ENCODE data around the gene RNF113B. TPM values are rescaled to one million over a fixed set of nuclear protein-coding genes. Genes with fewer than 3 reads are reported as not detected.

RNF113B gene
- polyA plus RNA-seq, 2 of the 4 experiments (the other 2 are of a cell fraction) = not detected

DNA sequence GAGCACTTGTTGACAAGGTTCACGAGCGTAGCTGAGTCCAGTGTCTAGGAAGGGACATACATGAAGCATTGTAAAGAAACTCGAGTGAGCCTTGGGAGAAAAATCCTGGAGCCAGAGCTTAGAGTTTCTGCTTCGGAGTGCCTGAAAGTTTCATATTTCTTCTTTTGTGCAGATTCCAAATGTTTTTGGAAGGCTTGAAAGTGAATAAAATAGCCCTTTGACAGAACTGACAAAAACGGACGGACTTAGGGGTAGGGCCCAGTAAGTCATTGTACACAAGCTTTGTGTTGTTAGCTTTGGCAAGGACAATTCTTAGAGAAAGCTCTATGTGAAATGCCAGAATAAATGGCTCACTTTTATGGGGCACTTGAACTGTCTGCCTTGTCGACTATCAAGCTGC is 2.8 kb downstream of the RNF113B start:
- DNase-seq (ENCODE audit: low read depth in 1 of 2, low spot score in 1 of 2) (no peak), FAIRE-seq (no peak), ATAC-seq (no peak)
- Histone ChIP-seq H3K4me1 (peaks cover 23% of the 10 kb centered on the region), H3K4me2 (no peak overlapping the region; the same call in 2 of the 3 replicates), H3K4me3 (no peak overlapping the region), H3K9me3 (no peaks in the 10 kb centered on the region), H3K27ac (peak overlapping the region; percentile 11 to 73; a peak in 2 of 6 replicates)
- whole genome bisulfite sequencing (ENCODE audit: missing lambda C conversion rate) = 92% methylated on average over 7 of the region's 7 CpGs
- CTCF ChIA-PET = interaction anchor here (2.0 kb wide), 1 partner anchor 326 kb away, joined by 4 read pairs; no protein-coding TSS in a partner anchor
- POLR2A ChIA-PET = no interaction called here
- TF ChIP-seq, protein P1, sequence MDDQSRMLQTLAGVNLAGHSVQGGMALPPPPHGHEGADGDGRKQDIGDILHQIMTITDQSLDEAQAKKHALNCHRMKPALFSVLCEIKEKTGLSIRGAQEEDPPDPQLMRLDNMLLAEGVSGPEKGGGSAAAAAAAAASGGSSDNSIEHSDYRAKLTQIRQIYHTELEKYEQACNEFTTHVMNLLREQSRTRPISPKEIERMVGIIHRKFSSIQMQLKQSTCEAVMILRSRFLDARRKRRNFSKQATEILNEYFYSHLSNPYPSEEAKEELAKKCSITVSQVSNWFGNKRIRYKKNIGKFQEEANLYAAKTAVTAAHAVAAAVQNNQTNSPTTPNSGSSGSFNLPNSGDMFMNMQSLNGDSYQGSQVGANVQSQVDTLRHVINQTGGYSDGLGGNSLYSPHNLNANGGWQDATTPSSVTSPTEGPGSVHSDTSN (IDR thresholded peaks at IDR 0.05) = no peak
- TF ChIP-seq FOSL2 (IDR thresholded peaks at IDR 0.05) (no peak), FOSL2 (CRISPR knock-in tag; IDR thresholded peaks at IDR 0.05) (no peak), RCOR1 (IDR thresholded peaks at IDR 0.05; ENCODE audit: low read depth, low read length) (no peak), NFE2L2 (conservative IDR thresholded peaks at IDR 0.05; ENCODE audit: low read length) (no peak), EHF (CRISPR knock-in tag; IDR thresholded peaks at IDR 0.05) (no peak), FOXS1 (CRISPR knock-in tag; IDR thresholded peaks at IDR 0.05) (no peak), HOXB13 (CRISPR knock-in tag; IDR thresholded peaks at IDR 0.05; ENCODE audit: low read depth) (no peak), GATA3 (IDR thresholded peaks at IDR 0.05; ENCODE audit: borderline replicate concordance) (no peak), HOXB5 (CRISPR knock-in tag; IDR thresholded peaks at IDR 0.05) (no peak), CHD2 (IDR thresholded peaks at IDR 0.05; ENCODE audit: low read length, partially characterized antibody) (no peak), CEBPB (IDR thresholded peaks at IDR 0.05) (no peak)

DNA sequence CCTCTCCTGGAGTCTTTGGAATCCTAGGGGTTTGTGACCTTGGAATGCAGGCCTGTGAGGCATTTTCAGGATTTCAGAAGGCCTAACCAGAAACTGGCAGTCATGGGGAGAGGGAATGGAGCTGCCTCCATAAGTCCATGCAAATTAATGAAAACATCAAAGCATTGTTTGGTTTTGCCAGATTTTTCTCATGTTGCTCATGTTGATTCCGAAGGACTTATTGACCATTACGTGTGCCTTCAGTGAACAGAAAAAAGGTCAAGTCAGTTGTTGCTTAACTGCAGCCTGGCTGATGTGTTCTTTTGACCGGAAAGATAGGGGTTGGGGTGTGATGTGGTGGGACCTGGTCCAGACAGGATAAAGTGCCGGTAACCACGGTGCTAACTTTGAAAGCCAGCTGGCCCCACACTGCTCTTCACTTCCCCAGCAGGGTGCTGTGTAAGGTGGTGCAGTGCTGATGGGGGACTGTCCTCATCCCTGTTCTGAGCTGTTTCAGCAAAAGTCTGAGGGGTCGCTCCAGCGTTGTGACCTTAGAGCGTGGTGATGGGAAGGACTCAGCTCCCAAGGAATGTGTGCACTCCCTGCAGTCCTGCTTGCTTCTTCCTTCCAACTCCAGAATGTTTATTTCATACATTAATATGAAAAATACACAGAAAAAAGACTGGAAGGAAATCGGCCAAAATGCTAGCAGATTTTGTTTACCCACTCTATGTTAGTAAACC is 3.5 kb downstream of the RNF113B start:
- peaks cover 23% of the 10 kb centered on the region for H3K4me1 ChIP-seq
- ChIA-PET CTCF (interaction anchor here (1.0 to 2.0 kb wide), 2 partner anchors 318 to 325 kb away, joined by 4 read pairs; no protein-coding TSS in a partner anchor), POLR2A (no interaction called here)
- ATAC-seq = peak; percentile 34 to 70; a peak in 5 of 6 replicates
- H3K27ac ChIP-seq = peak overlapping the region; percentile 1 to 73; a peak in 5 of 6 replicates
- H3K4me2 ChIP-seq = peak overlapping the region; percentile 65
- 55% methylated on average over 9 of the region's 9 CpGs for WGBS (ENCODE audit: missing lambda C conversion rate)
- FAIRE-seq = no peak
- DNase-seq (ENCODE audit: low read depth in 1 of 2, low spot score in 1 of 2) = peak in 1 of 2 experiments; percentile 46
- no peak overlapping the region for H3K4me3 ChIP-seq
- no peaks in the 10 kb centered on the region for H3K9me3 ChIP-seq
- TF ChIP-seq CBX8 (IDR thresholded peaks at IDR 0.05) = no peak
- no peak for TF ChIP-seq USF2 (IDR thresholded peaks at IDR 0.05)
- no peak for TF ChIP-seq KDM5A (IDR thresholded peaks at IDR 0.05)
- TF ChIP-seq HOXA7 (CRISPR knock-in tag; IDR thresholded peaks at IDR 0.05) = no peak
- no peak for TF ChIP-seq TP53 (CRISPR knock-in tag; IDR thresholded peaks at IDR 0.05)
- TF ChIP-seq FOXS1 (CRISPR knock-in tag; IDR thresholded peaks at IDR 0.05) = no peak
- no peak for TF ChIP-seq MAX (IDR thresholded peaks at IDR 0.05)
- no peak for TF ChIP-seq HMGXB4 (CRISPR knock-in tag; IDR thresholded peaks at IDR 0.05; ENCODE audit: borderline replicate concordance)
- TF ChIP-seq SMC3 (IDR thresholded peaks at IDR 0.05) = no peak
- no peak for TF ChIP-seq EP300 (IDR thresholded peaks at IDR 0.05)
- no peak for TF ChIP-seq CBX2 (IDR thresholded peaks at IDR 0.05; ENCODE audit: borderline replicate concordance, low read depth)
- TF ChIP-seq, protein P1 (IDR thresholded peaks at IDR 0.05) = no peak
- TF ChIP-seq, protein P2, sequence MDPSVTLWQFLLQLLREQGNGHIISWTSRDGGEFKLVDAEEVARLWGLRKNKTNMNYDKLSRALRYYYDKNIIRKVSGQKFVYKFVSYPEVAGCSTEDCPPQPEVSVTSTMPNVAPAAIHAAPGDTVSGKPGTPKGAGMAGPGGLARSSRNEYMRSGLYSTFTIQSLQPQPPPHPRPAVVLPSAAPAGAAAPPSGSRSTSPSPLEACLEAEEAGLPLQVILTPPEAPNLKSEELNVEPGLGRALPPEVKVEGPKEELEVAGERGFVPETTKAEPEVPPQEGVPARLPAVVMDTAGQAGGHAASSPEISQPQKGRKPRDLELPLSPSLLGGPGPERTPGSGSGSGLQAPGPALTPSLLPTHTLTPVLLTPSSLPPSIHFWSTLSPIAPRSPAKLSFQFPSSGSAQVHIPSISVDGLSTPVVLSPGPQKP (IDR thresholded peaks at IDR 0.05; ENCODE audit: low read depth, low read length) = no peak
- TF ChIP-seq MYC (IDR thresholded peaks at IDR 0.05; ENCODE audit: borderline replicate concordance, low read length) = no peak
- TF ChIP-seq RFX5 (IDR thresholded peaks at IDR 0.05) = no peak
- no peak for TF ChIP-seq JUN (IDR thresholded peaks at IDR 0.05)
